Astrocyte of the spinal cord (primary cell): ENCODE data around the gene LRRC51.

Source experiments
- DNase-seq: peaks from one replicate; pipeline ENCODE4 v3.0.0; 2011; ENCODE audit warnings: low read depth, low spot score
- H3K4me3 ChIP-seq: 2 replicates; pipeline ENCODE4 v1.5.1; 2011; ENCODE audit warnings: low read depth, mild to moderate bottlenecking, low read length, moderate library complexity
- in situ Hi-C: cut with HindIII; loops from 2 replicates; pipeline ENCODE4 v1.10.0; 2017; ENCODE audit warnings: low sequenced_read_pairs
- TF ChIP-seq, protein P1 (sequence below): IDR thresholded peaks from 2 replicates; pipeline ENCODE4 v1.5.1; 2012; ENCODE audit warnings: low read depth, mild to moderate bottlenecking, low read length, inconsistent platforms

Gene LRRC51

DNA sequence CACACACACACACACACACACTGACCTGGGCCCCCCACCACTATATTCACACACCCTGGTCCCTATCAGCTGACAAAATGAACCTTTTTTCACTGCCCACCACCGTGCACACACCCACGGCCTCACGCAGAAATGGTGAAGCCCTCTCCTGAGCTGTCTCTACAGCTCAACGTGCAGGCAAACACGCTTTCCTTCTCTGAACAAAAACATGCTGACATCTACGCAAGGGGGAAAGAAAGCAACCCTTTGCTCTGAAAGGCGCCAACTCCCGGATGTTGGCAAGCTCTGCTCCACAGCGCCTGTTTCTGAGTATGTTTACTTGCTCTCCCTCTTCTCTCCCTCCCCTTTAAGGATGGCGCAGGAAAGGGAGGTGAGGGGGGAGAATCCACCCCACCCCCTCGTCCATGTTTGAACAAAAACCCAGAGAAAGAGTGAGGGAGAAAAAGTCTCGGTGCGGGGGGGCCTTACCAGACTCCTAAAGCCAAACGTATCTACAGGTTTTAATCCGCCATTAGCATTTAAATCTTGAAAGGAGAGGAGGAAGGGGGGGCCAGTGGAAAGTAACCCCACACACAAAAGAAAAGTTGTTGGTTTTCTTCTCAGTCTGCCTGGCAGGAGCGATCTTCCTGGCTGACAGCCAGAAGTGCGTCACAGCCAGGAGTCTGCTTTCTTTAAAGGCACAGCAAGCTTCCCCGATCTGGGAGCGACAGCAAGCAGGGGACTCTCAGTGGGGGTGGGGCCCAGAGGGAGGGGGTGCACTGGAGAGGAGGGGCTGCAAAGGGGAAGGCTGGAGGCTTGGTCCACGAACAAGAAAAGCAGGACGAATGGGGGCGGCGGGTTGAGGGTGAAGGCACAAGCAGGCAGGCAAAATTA is 39.9 kb upstream of the LRRC51 start:
- in situ Hi-C loops, result no loop called here
- DNase-seq, result peak; percentile 97
- TF ChIP-seq, protein P1, sequence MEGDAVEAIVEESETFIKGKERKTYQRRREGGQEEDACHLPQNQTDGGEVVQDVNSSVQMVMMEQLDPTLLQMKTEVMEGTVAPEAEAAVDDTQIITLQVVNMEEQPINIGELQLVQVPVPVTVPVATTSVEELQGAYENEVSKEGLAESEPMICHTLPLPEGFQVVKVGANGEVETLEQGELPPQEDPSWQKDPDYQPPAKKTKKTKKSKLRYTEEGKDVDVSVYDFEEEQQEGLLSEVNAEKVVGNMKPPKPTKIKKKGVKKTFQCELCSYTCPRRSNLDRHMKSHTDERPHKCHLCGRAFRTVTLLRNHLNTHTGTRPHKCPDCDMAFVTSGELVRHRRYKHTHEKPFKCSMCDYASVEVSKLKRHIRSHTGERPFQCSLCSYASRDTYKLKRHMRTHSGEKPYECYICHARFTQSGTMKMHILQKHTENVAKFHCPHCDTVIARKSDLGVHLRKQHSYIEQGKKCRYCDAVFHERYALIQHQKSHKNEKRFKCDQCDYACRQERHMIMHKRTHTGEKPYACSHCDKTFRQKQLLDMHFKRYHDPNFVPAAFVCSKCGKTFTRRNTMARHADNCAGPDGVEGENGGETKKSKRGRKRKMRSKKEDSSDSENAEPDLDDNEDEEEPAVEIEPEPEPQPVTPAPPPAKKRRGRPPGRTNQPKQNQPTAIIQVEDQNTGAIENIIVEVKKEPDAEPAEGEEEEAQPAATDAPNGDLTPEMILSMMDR, result no peak
- H3K4me3 ChIP-seq, result peak overlapping the region; percentile 73

GRCh38 chr11:72041364-72042063 is 39.1 kb upstream of the LRRC51 start:
- in situ Hi-C loops, result no loop called here
- TF ChIP-seq, protein P1, result no peak
- peak overlapping the region; percentile 73 for H3K4me3 ChIP-seq
- DNase-seq, result peak; percentile 82

DNA sequence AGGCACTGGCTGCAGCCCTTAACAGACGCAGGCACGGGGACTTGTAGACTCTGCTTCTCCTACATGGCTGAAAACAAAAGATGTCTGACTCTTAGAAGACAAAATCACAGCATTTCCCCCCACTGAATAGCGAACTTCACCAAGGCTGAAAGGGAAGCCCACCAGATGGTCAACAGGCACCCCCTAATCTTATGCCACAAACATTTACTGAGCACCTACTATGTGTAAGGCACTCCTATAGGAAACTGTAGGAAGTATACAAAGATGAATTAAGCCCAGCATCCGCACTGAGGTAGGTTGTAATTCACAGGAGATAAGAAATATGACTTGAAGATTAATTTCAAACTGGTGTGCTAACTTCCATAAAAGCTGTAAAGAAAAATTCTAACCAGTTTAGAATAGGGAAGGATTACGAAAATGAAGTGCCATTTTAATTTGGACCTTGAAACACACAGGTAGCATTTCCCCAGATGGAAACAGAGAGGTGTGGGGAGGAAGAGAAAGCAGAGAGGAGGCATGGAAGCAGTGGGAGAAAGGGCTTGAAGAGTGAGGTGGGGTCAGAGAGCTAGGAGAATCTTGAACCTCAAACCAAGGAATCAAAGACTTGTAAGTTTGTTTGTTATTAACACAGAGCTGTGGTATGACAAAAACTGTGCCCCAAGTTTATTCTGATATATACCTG is 38.4 kb upstream of the LRRC51 start:
- TF ChIP-seq, protein P1, result no peak
- DNase-seq, result no peak
- in situ Hi-C loops, result no loop called here
- peak overlapping the region; percentile 73 for H3K4me3 ChIP-seq

GRCh38 chr11:72045849-72046248 is 34.8 kb upstream of the LRRC51 start:
- in situ Hi-C loops, result no loop called here
- TF ChIP-seq, protein P1, result no peak
- H3K4me3 ChIP-seq, result no peak overlapping the region
- DNase-seq, result no peak

DNA sequence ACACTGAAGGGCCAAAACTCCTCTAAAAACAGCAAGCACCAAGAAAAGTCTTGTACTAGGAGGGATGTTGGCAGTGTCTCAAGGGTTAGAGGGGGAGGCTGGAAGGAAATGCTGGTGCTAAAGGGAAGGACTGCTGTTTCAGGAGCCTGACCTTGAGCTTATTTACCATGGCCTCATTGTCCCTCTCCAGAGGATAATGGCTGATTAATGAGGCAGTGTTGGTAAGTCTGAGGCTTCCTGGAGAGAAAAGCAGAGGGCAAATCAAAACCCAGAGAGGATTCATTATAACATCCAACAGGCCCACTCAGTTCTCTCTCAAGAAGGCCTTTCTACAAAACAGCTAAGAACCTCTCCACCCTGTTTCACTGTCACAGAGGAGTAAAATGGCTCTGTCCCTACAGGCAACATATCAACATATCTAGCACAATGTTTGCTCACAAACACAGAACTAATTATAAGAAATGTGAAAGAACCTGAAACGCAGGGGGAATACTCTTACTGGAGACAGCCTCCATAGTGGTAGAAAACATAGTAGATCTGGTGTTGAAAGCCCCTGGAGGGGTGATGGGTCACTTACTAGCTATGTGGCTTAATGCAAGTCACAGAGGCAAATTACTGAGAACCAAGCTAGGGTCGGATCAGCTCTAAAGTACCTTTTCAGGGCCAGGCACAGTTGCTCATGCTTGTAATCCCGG is 31.7 kb upstream of the LRRC51 start:
- TF ChIP-seq, protein P1, result no peak
- DNase-seq, result no peak
- in situ Hi-C loops, result no loop called here
- no peak overlapping the region for H3K4me3 ChIP-seq
